SU-DHL-6 (cell line): ENCODE measurements around the gene OSBPL6.

Experiments
- CTCF ChIP-seq: fragments of 200-600 bp; sonication (generic); IDR thresholded peaks from one replicate; pipeline ENCODE4 v1.5.1; 2017; ENCODE audit warnings: antibody characterized with exemption, mild to moderate bottlenecking, low read length, moderate library complexity; ENCODE audit not compliant: insufficient read depth, poor library complexity, severe bottlenecking
- EZH2phosphoT487 ChIP-seq: fragments of 200-600 bp; sonication (generic), shearing (Covaris generic); conservative IDR thresholded peaks from 2 replicates; pipeline ENCODE4 v1.6.1; 2018; ENCODE audit warnings: mild to moderate bottlenecking, antibody characterized with exemption, low read length, moderate library complexity, mixed read lengths

- no peak for TF ChIP-seq CTCF
- TF ChIP-seq EZH2phosphoT487 = no peak
Measured at GRCh38 chr2:178450524-178450773, 256.1 kb downstream of the OSBPL6 start.
